Measurements from ENCODE around the gene ZBTB12.
"Not testable (repeated sequence)": the region's sequence is repeated elsewhere in the genome, so short reads cannot be mapped to it uniquely, and the experiment has no call there.

The ZBTB12 gene

DNA sequence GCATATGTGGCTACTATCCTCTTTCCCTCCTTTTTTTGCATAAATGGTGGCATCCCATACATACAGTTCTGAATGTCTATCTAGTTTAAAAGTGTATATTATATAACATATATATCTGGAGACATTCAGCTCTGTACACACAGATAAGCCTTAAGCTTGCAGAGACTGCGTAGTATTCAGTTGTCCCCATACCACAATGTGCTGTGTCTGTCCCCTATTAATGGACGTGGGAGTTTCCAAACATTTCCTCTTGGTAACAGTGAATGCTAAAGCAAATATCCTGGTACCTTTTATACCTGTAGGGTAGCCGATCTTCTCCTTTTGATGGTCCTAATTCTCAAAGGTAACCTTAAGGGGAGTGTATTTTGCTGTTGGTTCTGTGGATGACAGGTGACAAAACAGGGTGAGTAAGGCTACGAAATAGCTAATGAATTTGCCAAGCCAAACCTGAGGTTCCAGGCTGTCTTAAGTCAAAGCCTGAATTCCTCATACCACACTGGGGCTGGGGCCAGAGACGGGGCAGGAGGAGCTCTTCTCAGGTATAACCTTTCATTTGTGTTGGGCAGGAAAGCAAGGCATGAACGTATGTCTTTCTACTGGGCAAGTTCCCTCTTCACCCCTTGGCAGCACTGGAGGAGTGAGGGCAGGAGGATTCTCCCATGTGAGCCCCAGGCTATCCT lies 17.9 kb upstream of the ZBTB12 start:
- no peak for DNase-seq

DNA sequence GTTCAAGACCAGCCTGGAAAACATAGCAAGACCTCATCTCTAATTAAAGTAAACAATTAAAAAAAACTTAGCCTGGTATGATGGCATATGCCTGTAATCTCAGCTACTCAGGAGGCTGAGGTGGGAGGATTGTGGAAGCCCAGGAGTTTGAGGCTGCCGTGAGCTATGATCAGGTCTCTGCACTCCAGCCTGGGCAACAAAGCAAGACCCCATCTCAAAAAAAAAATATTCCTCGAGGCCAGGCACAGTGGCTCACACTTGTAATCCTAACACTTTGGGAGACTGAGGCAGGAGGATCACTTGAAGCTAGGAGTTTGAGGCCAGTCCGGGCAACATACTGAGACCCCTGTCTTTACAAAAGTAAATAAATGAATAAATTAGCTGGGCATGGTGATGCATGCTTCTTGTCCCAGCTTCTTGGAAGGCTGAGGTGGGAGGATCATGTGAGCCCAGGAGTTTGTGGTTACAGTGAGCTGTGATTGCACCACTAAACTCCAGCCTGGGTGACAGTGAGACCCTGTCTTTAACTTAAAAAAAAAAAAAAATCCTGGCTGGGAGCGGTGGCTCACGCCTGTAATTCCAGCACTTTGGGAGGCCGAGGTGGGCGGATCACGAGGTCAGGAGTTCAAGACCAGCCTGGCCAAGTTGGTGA lies 16.3 kb upstream of the ZBTB12 start:
- DNase-seq, result no peak

DNA sequence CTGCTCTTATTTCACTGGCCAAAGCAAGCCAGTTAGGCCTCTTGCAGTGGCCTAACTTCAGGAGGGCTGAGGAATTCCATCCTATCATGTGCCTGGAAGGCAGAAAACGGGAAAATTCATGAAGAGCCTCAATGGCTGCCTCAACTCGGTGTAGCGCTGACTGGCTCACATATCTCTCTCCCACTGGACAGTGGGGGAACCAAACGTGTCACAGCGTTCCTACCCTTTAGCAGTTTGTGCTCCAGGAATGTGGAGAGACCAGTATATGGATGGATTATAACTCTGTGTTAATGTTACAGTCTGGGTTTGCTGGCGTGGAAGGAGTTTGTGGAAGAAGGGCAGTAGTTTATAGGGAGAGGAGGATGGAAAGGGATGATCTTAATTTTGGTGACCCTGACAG lies 13.9 kb upstream of the ZBTB12 start:
- DNase-seq, result no peak

DNA sequence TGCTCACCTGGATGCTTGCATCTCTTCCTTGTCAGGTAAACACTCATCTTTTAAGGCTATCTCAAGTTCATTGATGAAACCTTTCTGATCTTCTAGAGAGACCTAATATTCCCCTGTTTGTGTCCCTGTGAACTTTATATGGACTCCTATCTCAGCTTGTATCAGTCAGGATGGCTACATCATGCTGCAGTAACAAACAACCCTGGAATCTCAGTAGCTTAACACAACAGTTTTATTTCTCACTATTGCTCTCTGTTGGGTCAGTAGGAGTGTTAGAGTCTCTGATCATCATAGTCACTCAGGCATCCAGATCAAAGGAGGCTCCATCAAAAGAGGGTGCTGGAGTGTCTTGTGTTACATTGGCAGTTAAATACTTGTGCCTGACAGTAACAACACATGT lies 13.5 kb upstream of the ZBTB12 start:
- DNase-seq, result no peak

DNA sequence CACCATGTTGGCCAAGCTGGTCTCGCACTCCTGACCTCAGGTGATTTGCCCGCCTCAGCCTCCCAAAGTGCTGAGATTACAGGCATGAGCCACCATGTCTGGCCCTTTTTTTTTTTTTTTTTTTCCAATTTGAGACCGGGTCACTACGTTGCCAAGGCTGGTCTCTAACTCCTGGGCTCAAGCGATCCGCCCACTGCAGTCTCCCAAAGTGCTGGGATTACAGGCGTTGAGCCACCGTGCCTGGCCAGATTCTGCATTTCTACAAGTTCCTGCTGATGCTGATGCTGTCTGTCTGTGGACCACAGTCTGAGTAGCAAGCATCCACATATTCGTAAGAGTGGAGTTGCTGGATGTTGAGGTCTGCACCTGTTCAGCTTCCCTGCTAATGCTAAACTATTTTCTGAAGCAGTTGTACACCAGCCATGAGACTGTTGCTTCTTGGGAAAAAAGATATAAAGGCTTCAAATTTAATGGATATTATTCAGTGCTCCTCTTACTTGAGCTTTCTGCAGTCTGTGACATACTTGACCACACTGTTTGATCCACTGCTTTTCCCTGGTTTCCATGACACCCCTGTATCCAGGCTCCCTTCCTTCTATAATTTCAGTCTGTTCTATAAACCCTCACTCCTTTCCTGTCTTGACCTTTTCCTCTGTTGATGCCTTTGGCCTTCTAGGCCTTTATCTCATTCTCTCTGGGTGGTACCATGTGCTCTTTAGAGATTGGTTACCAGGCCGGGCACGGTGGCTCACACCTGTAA lies 10.1 kb upstream of the ZBTB12 start:
- no peak for DNase-seq

DNA sequence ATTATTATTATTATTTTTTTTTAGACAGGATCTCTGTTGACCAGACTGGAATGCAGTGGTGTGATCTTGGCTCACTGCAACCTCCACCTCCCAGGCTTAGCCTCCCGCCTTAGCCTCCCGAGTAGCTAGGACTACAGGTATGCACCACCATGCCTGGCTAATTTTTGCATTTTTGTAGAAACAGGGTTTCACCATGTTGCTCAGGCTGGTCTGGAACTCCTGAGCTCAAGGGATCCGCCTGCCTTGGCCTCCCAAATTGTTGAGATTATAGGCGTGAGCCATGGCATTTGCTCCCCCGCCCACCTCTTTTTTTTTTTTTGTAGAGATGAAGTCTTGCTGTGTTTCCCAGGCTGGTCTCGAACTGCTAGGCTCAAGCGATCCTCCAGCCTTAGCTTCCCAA lies 7.4 kb upstream of the ZBTB12 start:
- DNase-seq, result not testable (repeated sequence)

DNA sequence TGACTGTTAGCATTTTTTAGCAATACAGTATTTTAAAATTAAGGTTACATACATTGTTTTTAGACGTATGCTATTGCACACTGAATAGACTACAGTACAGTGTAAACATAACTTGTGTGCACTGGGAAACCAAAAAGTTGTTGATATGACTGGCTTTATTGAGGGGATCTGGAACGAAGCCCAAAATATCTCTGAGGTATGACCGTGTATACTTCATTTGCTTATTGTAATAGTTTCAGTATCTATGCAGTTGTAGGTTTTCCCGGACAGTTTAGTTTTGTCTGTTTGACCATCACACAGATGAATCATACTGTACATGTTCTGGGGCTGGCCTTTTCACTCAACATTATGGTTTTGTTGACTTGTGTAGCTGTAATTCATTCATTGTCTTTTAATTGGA lies 6.9 kb upstream of the ZBTB12 start:
- no peak for DNase-seq

DNA sequence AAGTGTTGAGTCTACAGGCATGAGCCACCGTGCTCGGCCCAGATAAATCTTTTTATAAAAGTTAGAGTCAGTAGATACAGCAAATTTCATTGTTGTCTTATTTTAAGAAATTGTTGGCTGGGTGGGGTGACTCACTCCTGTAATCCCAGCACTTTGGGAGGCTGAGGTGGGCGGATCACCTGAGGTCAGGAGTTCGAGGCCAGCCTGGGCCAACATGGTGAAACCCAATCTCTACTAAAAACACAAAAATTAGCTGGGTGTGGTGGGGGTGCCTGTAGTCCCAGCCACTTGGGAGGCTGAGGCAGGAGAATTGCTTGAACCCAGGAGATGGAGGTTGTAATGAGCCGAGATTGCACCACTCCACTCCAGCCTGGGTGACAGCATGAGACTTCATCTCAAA lies 6.4 kb upstream of the ZBTB12 start:
- DNase-seq, result not testable (repeated sequence)

DNA sequence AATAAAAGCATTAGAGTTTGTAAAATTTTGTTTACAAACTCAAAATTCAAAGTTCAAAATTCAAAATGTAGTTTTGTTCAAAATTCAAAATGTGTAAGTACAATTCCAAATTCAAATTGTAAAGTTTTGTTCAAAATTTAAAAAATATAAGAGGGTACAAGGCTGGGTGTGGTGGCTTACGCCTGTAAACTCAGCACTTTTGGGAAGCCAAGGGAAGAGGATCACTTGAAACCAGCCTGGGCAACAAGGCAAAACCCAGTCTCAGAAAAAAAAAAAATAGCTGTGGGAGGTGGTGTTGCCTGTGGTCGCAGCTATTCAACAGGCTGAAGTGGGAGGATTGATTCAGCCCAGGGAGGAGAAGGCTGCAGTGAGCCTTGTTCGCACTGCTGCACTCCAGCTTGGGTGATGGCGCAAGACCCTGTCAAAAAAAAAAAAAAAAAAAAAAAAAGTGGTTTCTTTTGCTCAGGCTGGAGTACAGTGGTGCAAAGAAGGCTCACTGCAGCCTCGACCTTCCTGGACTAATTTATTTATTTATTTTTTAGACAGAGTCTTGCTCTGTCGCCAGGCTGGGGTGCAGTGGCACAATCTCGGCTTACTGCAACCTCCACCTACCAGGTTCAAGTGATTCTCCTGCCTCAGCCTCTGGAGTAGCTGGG lies 5.4 kb upstream of the ZBTB12 start:
- no peak for DNase-seq

DNA sequence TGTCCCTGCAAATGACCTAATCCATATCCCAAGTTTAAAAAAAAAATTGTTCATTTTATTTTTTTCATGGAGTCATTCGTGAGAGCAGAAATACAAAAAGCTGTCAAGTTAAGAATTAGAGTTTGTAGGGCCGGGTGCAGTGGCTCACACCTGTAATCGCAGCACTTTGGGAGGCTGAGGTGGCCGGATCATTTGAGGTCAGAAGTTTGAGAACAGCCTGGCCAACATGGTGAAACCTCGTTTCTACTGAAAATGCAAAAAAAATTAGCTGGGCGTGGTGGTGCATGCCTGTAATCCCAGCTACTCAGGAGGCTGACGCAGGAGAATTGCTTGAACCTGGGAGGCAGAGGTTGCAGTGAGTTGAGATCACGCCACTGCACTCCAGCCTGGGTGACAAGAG lies 4.8 kb upstream of the ZBTB12 start:
- DNase-seq, result not testable (repeated sequence)

DNA sequence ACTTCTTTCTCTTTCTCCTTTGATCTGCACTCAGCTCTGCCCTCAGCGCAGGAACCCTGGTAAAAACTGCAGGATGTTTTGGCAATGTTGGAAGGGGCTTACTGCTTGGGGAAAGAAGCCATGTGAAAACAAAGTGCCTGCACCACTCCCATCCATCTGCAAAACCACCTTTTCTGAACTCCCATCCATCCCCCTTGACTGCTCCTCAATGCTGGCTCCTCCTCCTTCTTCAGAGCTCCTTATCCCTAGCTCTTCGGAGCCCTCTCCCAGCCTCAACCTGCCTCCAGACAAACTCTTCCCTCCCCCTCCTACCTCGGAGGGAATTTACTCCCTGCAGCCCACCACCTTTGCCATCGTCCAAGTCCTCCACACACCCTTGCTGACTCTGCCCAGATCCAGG lies 4.2 kb upstream of the ZBTB12 start:
- no peak for DNase-seq

DNA sequence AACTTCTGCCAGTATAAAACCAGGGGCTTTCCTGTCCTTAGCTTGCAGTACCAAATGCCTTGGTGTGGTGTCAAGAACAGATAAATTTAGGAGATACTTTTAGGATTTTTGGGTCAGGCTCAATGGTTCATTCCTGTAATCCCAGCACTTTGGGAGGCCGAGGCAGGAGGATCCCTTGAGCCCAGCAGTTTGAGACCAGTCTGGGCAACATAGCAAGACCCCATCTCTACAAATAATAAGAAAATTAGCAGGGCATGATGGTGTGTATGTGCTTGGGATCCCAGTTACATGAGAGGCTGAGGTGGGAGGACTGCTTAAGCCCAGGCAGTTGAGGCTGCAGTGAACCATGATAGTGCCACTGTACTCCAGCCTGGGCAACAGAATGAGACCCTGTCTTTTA lies 3.2 kb upstream of the ZBTB12 start:
- no peak for DNase-seq

DNA sequence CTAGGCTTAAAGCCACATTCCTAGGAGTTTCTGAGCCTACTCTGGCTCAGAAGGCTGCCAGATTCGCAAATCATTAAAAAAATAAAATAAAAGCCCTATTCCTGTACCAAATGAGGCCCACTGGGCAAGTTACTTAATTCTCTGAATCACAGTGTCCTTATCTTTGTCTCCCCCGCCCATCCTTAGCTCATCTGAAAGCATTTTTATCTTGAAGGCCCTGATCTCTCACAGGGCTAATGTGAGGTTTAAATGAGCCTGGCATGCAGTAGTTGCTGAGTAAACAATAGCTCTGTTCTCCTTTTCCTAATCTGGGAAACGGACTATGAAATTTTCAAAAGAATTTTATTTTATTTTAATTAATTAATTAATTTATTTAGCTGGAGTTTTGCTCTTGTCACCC lies 2.1 kb upstream of the ZBTB12 start:
- no peak for DNase-seq

DNA sequence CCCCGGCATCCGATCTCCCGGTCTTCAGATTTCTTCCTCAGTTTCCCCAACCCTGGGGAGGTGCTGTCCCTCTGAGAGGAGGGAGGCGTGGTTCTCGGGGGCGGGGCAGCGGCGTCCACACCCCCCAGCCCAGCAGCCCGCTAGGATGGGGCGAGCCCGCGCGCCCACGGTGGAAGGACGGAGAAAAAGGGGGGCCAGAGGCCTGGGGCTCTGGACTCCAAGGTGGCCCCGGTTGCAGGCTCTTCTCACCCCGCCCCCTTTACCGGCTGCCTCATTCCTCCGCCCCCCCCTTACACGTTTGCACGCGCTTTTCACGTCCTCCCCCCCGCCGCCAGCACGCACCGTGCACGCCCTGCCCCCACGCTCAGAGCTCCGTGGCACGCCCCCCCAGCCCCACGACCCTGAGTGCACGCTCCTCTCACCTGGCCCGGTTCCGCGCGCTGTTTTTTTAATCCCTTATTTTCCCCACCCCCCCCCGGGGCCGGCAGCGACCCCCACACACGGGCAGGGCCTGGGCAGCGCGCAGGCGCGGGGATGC lies 402 bp downstream of the ZBTB12 start:
- DNase-seq, result peak; percentile 70

DNA sequence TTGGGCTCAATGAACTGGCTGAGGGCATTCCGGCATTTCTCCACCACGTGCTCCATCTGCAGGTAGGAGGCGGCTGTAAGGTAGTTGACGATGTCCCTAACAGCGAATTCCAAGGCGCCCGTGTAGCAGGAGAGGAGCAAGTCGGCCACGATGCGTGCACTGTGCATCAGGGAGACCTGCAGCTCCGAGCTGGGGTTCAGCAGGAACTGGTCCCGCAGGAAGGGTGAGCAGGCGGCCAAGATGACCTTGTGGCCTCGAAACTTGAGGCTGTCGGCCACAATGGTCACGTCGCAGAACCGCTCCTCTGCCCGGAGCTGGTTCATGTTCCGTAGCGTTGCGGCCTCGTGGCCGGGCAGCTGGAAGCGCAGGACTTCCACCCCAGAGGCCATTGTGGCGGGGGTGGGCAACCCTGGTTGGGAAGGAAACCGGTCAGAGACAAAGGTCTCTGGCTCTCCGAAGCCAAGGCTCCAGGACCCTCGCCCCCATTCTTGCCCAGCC lies 920 bp downstream of the ZBTB12 start:
- DNase-seq, result no peak

DNA sequence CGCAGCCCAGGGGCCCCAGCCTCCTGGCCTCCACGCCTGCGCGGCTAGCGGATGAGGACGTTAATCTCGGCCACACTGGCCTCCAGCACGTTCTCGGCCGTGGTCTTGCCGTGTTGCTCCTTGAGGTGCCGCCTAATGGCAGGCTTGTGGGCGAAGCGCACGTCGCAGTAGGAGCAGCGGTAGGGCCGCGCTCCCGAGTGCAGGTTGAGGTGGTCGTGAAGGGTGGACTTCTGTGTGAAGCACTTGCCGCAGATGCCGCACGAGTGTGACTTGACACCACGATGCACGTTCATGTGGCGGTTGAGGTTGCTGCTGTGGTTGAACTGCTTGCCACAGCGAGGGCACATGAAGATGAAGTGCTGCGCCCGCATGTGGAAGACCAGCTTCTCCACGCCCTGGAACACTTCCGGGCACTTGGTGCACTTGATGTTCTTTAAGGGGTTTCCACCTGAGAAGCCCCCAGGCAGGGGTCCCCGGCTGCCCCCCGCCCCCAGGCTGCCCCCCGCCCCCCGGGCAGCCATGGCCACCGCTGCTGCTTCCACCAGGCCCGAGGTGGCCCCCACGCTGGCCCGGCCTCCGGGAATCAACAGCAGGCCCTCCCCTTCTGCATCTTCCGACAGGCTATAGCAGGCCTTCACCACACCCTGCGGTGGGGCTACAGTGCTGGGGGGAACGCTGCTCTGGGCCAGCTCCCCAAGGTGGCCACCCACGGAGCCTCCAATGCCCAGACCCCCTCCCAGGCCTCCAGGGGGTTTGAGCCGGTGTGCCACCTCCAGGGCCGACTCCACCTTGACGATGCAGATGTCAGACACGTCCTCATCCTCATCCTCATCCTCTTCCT lies 1.8 kb downstream of the ZBTB12 start:
- DNase-seq, result no peak

DNA sequence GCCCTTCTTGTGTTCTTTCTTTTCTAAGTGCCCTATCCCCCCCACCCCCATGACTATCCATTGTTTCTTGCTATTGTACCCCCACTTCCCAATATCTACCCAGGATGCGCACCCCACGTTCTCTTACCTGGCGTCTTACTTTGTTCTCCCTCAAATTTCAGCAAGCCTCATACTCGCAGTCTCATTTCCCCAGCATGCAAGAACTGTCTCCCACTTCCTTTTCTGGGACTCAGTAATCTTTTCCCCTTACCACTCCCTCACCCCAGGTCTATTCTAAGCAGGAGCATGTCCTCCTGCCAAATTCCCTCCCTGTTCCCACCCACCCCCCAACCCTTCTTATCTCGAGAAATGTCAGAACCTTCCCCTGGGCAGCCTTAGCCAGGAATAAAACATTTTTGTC lies 2.7 kb downstream of the ZBTB12 start:
- no peak for DNase-seq

DNA sequence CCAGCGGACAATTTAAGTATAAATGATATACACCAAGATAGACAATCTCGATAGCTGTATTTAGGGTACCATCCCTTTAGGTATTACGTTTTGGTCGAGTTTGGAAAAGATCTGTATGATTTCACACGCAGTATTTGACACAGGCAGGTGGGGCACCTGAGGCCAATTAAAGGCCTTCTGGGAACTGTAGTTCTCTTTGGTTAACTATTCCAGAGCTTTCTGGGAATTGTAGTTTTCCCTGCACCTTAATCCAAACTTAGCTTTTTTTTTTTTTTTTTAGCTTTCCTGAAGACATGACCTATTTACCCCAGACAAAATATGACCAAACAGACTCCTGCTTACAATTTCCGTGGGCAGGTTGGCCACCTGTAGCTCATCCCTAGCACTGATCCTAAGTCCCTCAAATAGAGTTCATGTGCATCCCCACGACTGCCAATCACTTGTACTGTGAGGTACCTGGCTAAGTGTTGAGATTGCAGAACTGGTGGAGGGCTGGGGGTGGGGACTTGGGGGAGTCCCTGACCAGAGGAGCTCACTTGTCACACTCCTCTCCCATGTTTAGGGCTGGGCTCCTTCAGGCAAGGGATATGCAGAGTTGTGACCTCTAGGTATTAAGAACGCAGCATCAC lies 3.4 kb downstream of the ZBTB12 start:
- peak; percentile 36 for DNase-seq

DNA sequence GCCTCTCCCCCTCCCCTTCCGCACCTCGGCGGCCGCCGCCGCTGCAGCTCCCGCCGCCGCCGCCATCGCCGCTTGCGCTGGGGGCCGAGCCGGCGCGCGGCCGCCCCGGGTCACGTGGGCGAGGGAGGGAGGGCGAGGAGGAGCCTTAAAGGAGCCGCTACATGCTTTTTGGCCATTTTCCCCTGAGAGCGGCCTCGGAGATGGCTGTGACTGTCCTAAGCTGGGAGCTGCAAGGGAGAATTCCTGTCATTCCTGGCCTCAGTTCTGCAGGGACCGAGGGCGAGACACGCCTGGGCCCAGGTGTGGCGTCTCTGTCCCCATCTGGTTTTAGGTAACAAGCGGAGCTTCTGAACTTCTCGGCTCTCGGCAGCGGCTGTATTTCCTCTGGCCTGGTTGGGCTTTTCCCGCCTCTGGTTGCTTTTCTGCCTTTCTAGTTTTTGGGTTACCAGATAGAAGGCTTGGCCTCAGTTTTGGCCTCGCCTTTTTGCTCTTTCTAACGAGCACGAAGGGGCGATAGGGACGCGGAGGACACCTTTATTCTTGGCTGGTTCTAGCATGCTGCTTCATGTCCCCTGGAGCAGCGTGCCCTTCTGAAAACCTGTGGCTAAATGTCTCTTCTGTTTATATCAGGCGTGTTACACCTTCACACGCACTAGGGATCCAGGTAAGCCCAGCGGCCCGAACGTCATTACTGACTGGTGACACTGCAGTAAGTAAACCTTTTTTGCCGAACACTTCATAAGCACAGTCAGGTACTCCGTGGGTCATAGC lies 4.1 kb downstream of the ZBTB12 start, which contains the start of gene EHMT2:
EHMT2 (minus strand) TSS at position 87 of the 771 bp plus-strand sequence; CDS start at position 66, 21 bp downstream.
- DNase-seq, result peak; percentile 86

DNA sequence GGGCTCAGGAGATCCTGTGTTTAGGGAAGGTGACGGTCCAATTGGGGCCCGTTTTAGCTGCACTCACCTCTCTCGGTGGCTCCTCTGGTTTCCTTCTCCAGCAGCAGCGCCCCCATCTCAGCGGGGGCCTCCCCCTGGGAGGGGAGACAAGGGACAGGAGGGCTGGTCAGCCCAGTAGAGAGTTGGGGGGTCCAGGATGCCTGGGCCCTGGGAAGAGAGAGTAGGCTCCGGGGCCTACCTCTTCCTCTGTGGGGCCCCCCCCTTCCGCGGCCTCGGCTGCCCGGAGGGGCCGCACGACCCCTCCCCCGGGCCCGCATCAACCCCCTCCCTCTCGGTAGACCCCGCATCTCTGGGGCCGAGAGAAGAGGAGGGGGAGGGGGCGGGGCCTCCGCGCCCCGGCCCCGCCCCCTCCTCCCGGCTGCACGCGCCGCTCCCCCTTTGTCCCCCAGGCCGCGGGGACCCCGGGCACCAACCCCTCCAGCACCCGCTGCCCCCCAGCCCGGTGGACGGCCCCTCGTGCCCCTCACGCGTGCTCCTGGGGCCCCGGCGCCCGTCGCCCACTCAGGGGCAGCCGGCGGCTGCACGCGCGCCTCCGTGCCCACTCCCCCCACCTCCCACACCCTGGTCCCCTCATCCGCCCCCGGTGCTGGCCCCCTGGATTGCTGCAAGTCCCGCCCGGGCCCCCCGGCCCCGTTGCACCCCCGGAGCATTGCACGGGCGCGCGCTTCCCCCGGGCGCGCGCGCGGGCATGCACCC lies 4.9 kb downstream of the ZBTB12 start:
- DNase-seq, result no peak
